HepG2 (cell line): ENCODE results near the gene ABCA2. TPM values are rescaled to one million over a fixed set of nuclear protein-coding genes. Genes with fewer than 3 reads are reported as not detected.
A peak's percentile ranks its signal among the peaks of the same experiment; 100 is the strongest.

Experiments
- ATF3 ChIP-seq: sonication (generic); formaldehyde crosslinking; IDR thresholded peaks from 2 replicates; pipeline ENCODE4 v1.4.0; 2020; ENCODE audit warnings: missing genetic modification reagents
- FOXK2 ChIP-seq: fragments of 450-650 bp; IDR thresholded peaks from 2 replicates; pipeline ENCODE4 v1.6.1; 2016
- GLMP ChIP-seq: sonication (generic); formaldehyde crosslinking; IDR thresholded peaks from 2 replicates; pipeline ENCODE4 v1.9.0; 2021; ENCODE audit warnings: missing genetic modification reagents, mild to moderate bottlenecking, borderline replicate concordance
- JUND ChIP-seq: sonication (generic); formaldehyde crosslinking; IDR thresholded peaks from 2 replicates; pipeline ENCODE4 v1.8.0; 2022; ENCODE audit warnings: mild to moderate bottlenecking, missing genetic modification reagents
- MXD1 ChIP-seq: sonication (generic); formaldehyde crosslinking; IDR thresholded peaks from 2 replicates; pipeline ENCODE4 v1.4.0; 2020; ENCODE audit warnings: mild to moderate bottlenecking, missing genetic modification reagents
- MXI1 ChIP-seq: IDR thresholded peaks from 3 replicates; pipeline ENCODE4 v1.6.1; 2012; ENCODE audit warnings: low read depth, low read length, inconsistent platforms, borderline replicate concordance
- MZF1 ChIP-seq: sonication (generic); formaldehyde crosslinking; IDR thresholded peaks from 2 replicates; pipeline ENCODE4 v1.8.1; 2023; ENCODE audit warnings: mild to moderate bottlenecking, missing genetic modification reagents, borderline replicate concordance
- RAD21 ChIP-seq: fragments of 450-650 bp; formaldehyde crosslinking; IDR thresholded peaks from 2 replicates; pipeline ENCODE4 v1.5.0; 2020; ENCODE audit warnings: mild to moderate bottlenecking
- RCOR2 ChIP-seq: IDR thresholded peaks from 2 replicates; pipeline ENCODE4 v1.6.1; 2016; ENCODE audit warnings: missing biosample characterization, missing genetic modification reagents
- SRSF9 ChIP-seq: fragments of 200-400 bp; formaldehyde crosslinking; IDR thresholded peaks from 2 replicates; pipeline ENCODE4 v1.6.1; 2018; ENCODE audit warnings: borderline replicate concordance, mild to moderate bottlenecking, low read depth, low read length; ENCODE audit not compliant: insufficient read depth, poor library complexity, severe bottlenecking
- ZBTB39 ChIP-seq: sonication (generic); formaldehyde crosslinking; IDR thresholded peaks from 2 replicates; pipeline ENCODE4 v1.5.0; 2020; ENCODE audit warnings: missing genetic modification reagents
- ZEB1 ChIP-seq: IDR thresholded peaks from 2 replicates; pipeline ENCODE4 v1.6.1; 2012; ENCODE audit warnings: mild to moderate bottlenecking, low read depth, inconsistent platforms; ENCODE audit not compliant: insufficient replicate concordance
- ZFAT ChIP-seq: sonication (generic); formaldehyde crosslinking; conservative IDR thresholded peaks from 2 replicates; pipeline ENCODE4 v1.8.1; 2023; ENCODE audit warnings: missing genetic modification reagents, inconsistent platforms
- ZFP36L2 ChIP-seq: sonication (generic); formaldehyde crosslinking; IDR thresholded peaks from 2 replicates; pipeline ENCODE4 v1.4.0; 2020; ENCODE audit warnings: missing genetic modification reagents
- ZKSCAN5 ChIP-seq: sonication (generic); formaldehyde crosslinking; IDR thresholded peaks from 2 replicates; pipeline ENCODE4 v1.5.1; 2020; ENCODE audit warnings: mild to moderate bottlenecking, missing genetic modification reagents
- ZMYM4 ChIP-seq: sonication (generic); formaldehyde crosslinking; IDR thresholded peaks from 2 replicates; pipeline ENCODE4 v1.8.1; 2023; ENCODE audit warnings: mild to moderate bottlenecking, missing genetic modification reagents
- ZNF282 ChIP-seq: fragments of 450-650 bp; IDR thresholded peaks from 2 replicates; pipeline ENCODE4 v1.6.1; 2018; ENCODE audit not compliant: partially characterized antibody
- ZNF383 ChIP-seq: sonication (generic); formaldehyde crosslinking; IDR thresholded peaks from 2 replicates; pipeline ENCODE4 v1.4.0; 2020; ENCODE audit warnings: missing genetic modification reagents, mild to moderate bottlenecking, borderline replicate concordance
- ZNF562 ChIP-seq: sonication (generic); formaldehyde crosslinking; IDR thresholded peaks from 2 replicates; pipeline ENCODE4 v1.8.0; 2022; ENCODE audit warnings: missing genetic modification reagents, borderline replicate concordance
- polyA plus RNA-seq, 8 experiments: library from polyadenylated mRNA; depleted of rRNA in 3 of 8; stranded (reverse) in 7 of 8; unstranded in 1 of 8; fragments of >200 nt; fragmentation: Illumina TruSeq in 4 of 8; extraction: Trizol in 4 of 8; gene quantifications; 2 replicates each; pipeline versions ENCODE4 v1.2.1 to v1.2.3, GENCODE V29; 2011 to 2016; ENCODE audit warnings: low read depth in 4 of 8, missing spikeins in 1 of 8, mixed read lengths in 1 of 8; ENCODE audit not compliant: insufficient read depth in 1 of 8
- total RNA-seq, 5 experiments: library from RNA; depleted of rRNA; stranded (reverse); fragments of >200 nt; fragmentation: Illumina TruSeq; extraction: Trizol; gene quantifications; 2 replicates each; pipeline ENCODE4 v1.2.3, GENCODE V29; 2016; ENCODE audit warnings: low read depth in 1 of 5
- TF ChIP-seq, protein P1 (sequence below): sonication (generic); formaldehyde crosslinking; IDR thresholded peaks from 2 replicates; pipeline ENCODE4 v1.5.1; 2020; ENCODE audit warnings: missing genetic modification reagents, mild to moderate bottlenecking, borderline replicate concordance
- TF ChIP-seq, protein P2 (sequence below): sonication (generic); formaldehyde crosslinking; IDR thresholded peaks from 2 replicates; pipeline ENCODE4 v1.8.0; 2022; ENCODE audit warnings: mild to moderate bottlenecking, missing genetic modification reagents, borderline replicate concordance
- TF ChIP-seq, protein P3 (sequence below): IDR thresholded peaks from 2 replicates; pipeline ENCODE4 v1.6.1; 2018; ENCODE audit warnings: missing genetic modification reagents, mild to moderate bottlenecking, missing compliant biosample characterization

Gene ABCA2
- total and polyA plus RNA-seq, 2 of the 13 experiments (the other 11 are each of a cell fraction or from before 2014, with no cell fraction given): 2.9 to 19.2 TPM

DNA sequence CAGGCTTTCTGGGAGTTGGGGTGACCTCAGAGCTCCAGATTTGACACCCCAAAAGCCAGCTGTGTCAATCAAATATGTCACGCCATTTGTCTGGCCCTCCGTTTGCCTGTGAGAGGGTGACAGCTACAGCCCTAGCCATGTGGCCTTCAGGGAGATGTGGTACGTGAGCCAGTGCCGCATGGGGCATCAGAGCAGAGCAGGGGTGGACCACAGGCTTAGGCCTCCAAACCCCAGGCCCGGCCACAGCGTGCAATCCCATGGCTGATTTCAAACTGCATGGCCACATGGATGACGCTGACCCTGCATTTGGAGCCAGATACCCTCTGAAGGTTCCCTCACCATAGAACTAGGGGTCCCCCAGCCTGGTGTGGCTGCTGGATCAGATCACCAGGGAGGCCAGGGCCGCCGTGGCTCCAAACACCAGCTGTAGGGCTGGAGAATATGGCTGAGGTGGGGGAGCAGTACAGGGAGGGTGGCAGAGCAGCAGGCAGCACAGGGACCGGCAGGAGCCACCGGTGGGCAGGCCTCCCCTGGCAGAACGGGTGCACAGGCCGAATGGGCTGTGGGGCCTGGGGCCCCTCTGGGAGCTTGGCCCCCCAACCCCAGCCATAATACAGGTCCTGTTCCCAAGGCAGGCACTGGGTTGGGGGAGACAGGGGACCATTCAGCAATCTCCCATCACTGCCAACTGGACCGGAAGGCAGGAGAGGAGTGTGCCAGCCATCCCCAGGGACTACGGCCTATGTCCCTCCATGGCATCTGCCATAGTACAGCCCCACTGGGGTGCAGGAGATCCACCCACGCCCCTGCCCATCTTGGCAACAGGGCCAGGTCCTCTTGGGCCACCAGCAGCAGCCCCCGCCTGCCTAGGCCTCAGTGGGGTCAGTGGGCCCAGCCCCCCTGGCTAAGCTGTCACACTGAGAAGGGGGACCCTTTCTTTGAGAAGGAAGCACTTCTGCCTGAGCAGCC lies 40.8 kb upstream of the ABCA2 start (continued):
- no peak for TF ChIP-seq ZNF383 (CRISPR knock-in tag)
- no peak for TF ChIP-seq ZBTB39 (CRISPR knock-in tag)
- TF ChIP-seq JUND (CRISPR knock-in tag): no peak
- TF ChIP-seq, protein P1, sequence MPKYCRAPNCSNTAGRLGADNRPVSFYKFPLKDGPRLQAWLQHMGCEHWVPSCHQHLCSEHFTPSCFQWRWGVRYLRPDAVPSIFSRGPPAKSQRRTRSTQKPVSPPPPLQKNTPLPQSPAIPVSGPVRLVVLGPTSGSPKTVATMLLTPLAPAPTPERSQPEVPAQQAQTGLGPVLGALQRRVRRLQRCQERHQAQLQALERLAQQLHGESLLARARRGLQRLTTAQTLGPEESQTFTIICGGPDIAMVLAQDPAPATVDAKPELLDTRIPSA (CRISPR knock-in tag): no peak
- no peak for TF ChIP-seq MZF1 (CRISPR knock-in tag)
- no peak for TF ChIP-seq SRSF9
- TF ChIP-seq ATF3: no peak
- no peak for TF ChIP-seq MXI1
- TF ChIP-seq, protein P2, sequence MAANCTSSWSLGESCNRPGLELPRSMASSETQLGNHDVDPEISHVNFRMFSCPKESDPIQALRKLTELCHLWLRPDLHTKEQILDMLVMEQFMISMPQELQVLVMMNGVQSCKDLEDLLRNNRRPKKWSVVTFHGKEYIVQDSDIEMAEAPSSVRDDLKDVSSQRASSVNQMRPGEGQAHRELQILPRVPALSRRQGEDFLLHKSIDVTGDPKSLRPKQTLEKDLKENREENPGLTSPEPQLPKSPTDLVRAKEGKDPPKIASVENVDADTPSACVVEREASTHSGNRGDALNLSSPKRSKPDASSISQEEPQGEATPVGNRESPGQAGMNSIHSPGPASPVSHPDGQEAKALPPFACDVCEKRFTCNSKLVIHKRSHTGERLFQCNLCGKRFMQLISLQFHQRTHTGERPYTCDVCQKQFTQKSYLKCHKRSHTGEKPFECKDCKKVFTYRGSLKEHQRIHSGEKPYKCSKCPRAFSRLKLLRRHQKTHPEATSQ (CRISPR knock-in tag): no peak
- no peak for TF ChIP-seq ZFAT (CRISPR knock-in tag)
- no peak for TF ChIP-seq ZEB1
- no peak for TF ChIP-seq ZKSCAN5 (CRISPR knock-in tag)
- no peak for TF ChIP-seq ZNF562
- TF ChIP-seq GLMP (CRISPR knock-in tag): no peak
- TF ChIP-seq RAD21 (CRISPR knock-in tag): no peak
- peak; percentile 35; the same call in 1 of the 2 replicates for TF ChIP-seq MXD1 (CRISPR knock-in tag)
- TF ChIP-seq ZMYM4 (CRISPR knock-in tag): no peak
- no peak for TF ChIP-seq FOXK2
- no peak for TF ChIP-seq ZFP36L2 (CRISPR knock-in tag)
- TF ChIP-seq, protein P3, sequence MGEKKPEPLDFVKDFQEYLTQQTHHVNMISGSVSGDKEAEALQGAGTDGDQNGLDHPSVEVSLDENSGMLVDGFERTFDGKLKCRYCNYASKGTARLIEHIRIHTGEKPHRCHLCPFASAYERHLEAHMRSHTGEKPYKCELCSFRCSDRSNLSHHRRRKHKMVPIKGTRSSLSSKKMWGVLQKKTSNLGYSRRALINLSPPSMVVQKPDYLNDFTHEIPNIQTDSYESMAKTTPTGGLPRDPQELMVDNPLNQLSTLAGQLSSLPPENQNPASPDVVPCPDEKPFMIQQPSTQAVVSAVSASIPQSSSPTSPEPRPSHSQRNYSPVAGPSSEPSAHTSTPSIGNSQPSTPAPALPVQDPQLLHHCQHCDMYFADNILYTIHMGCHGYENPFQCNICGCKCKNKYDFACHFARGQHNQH (CRISPR knock-in tag): no peak
- TF ChIP-seq RCOR2 (CRISPR knock-in tag): no peak
- no peak for TF ChIP-seq ZNF282
